ENCODE data around the gene SPEG. TPM values are rescaled to one million over a fixed set of nuclear protein-coding genes. Genes with fewer than 3 reads are reported as not detected.

SPEG gene
- total RNA-seq, 1 donor from 2014 or later = 390 TPM

GRCh38 chr2:219461669-219462068, 27.0 kb downstream of the SPEG start:
- no peak for TF ChIP-seq CTCF (IDR thresholded peaks at IDR 0.05)
- Histone ChIP-seq H3K36me3 (peaks cover 50 to 63% of the 10 kb centered on the region in 2 donors), H3K27me3 (no peaks in the 10 kb centered on the region), H3K9me3 (no peaks in the 10 kb centered on the region), H3K4me3 (peak overlapping the region in 1 of 2 donors; percentile 42), H3K4me1 (peaks cover 35 to 64% of the 10 kb centered on the region in 2 donors), H3K27ac (peak overlapping the region; percentile 91 to 94)
- no peak for DNase-seq (ENCODE audit: low spot score in 2 of 2)
- intact Hi-C loops (cut with DNase I) = loop anchor here (2.0 kb wide), 2 partner anchors 15 to 31 kb away; no protein-coding TSS in a partner anchor

GRCh38 chr2:219462349-219462748, 27.7 kb downstream of the SPEG start:
- no peak for DNase-seq (ENCODE audit: low spot score in 2 of 2)
- no peak for TF ChIP-seq CTCF (IDR thresholded peaks at IDR 0.05)
- H3K27me3 ChIP-seq = no peaks in the 10 kb centered on the region
- peak overlapping the region; percentile 91 to 94 for H3K27ac ChIP-seq
- no peaks in the 10 kb centered on the region for H3K9me3 ChIP-seq
- H3K4me1 ChIP-seq = peaks cover 35 to 61% of the 10 kb centered on the region in 2 donors
- peak overlapping the region in 1 of 2 donors; percentile 42 for H3K4me3 ChIP-seq
- peaks cover 52 to 65% of the 10 kb centered on the region in 2 donors for H3K36me3 ChIP-seq
- intact Hi-C loops (cut with DNase I) = no loop called here

- TF ChIP-seq CTCF (IDR thresholded peaks at IDR 0.05) = no peak
- Histone ChIP-seq H3K27me3 (no peaks in the 10 kb centered on the region), H3K36me3 (peaks cover 69 to 73% of the 10 kb centered on the region in 2 donors), H3K27ac (peak overlapping the region; percentile 26 to 91), H3K4me3 (no peak overlapping the region), H3K4me1 (peaks cover 21 to 50% of the 10 kb centered on the region in 2 donors), H3K9me3 (no peaks in the 10 kb centered on the region)
- intact Hi-C loops (cut with DNase I) = no loop called here
- DNase-seq (ENCODE audit: low spot score in 2 of 2) = no peak
Observed at GRCh38 chr2:219464286-219465032, 29.8 kb downstream of the SPEG start.

GRCh38 chr2:219465659-219466561, 31.3 kb downstream of the SPEG start:
- TF ChIP-seq CTCF (IDR thresholded peaks at IDR 0.05) = no peak
- DNase-seq (ENCODE audit: low spot score in 2 of 2) = no peak
- H3K9me3 ChIP-seq = no peaks in the 10 kb centered on the region
- intact Hi-C loops (cut with DNase I) = no loop called here
- H3K36me3 ChIP-seq = peaks cover 83 to 87% of the 10 kb centered on the region in 2 donors
- H3K4me1 ChIP-seq = peaks cover 12 to 36% of the 10 kb centered on the region in 2 donors
- no peak overlapping the region for H3K4me3 ChIP-seq
- peak overlapping the region in 1 of 2 donors; percentile 91 for H3K27ac ChIP-seq
- H3K27me3 ChIP-seq = no peaks in the 10 kb centered on the region

GRCh38 chr2:219466816-219467735, 32.4 kb downstream of the SPEG start:
- peaks cover 3 to 24% of the 10 kb centered on the region in 2 donors for H3K4me1 ChIP-seq
- H3K9me3 ChIP-seq = no peaks in the 10 kb centered on the region
- H3K4me3 ChIP-seq = no peak overlapping the region
- peaks cover 87 to 92% of the 10 kb centered on the region in 2 donors for H3K36me3 ChIP-seq
- H3K27me3 ChIP-seq = no peaks in the 10 kb centered on the region
- intact Hi-C loops (cut with DNase I) = no loop called here
- no peak for DNase-seq (ENCODE audit: low spot score in 2 of 2)
- TF ChIP-seq CTCF (IDR thresholded peaks at IDR 0.05) = no peak
- H3K27ac ChIP-seq = peak overlapping the region in 1 of 2 donors; percentile 73
